Neural cell (in vitro differentiated cells): ENCODE data around the gene NOTUM. TPM values are rescaled to one million over a fixed set of nuclear protein-coding genes. Genes with fewer than 3 reads are reported as not detected.

Experiments
- H2AFZ ChIP-seq: fragments of 200-600, 300-800 bp; sonication (generic), shearing (Covaris generic); 2 replicates; pipeline ENCODE4 v1.6.0; 2014; ENCODE audit warnings: low read depth, mild to moderate bottlenecking, antibody characterized with exemption, low read length, moderate library complexity
- H3F3A ChIP-seq: fragments of 200-600 bp; shearing (Covaris generic); 2 replicates; pipeline ENCODE4 v1.6.1; 2016; ENCODE audit warnings: mild to moderate bottlenecking, moderate library complexity, mixed read lengths, antibody characterized with exemption, low read length; ENCODE audit not compliant: insufficient read depth, poor library complexity, severe bottlenecking
- H3K27ac ChIP-seq: fragments of 200-600, 300-800 bp; sonication (generic), shearing (Covaris generic); 2 replicates; pipeline ENCODE4 v1.5.1; 2014; ENCODE audit warnings: mild to moderate bottlenecking, low read length, moderate library complexity
- H3K27me3 ChIP-seq: fragments of 300-800, 200-600 bp; sonication (generic), shearing (Covaris generic); 2 replicates; pipeline ENCODE4 v1.6.0; 2014; ENCODE audit warnings: mild to moderate bottlenecking, low read depth, low read length, moderate library complexity; ENCODE audit not compliant: insufficient read depth
- H3K36me3 ChIP-seq: fragments of 300-800, 200-600 bp; sonication (generic), shearing (Covaris generic); 2 replicates; pipeline ENCODE4 v1.5.1; 2014; ENCODE audit warnings: mild to moderate bottlenecking, antibody characterized with exemption, low read length, moderate library complexity; ENCODE audit not compliant: insufficient read depth
- H3K4me2 ChIP-seq: fragments of 300-800, 200-600 bp; sonication (generic), shearing (Covaris generic); 2 replicates; pipeline ENCODE4 v1.6.0; 2014; ENCODE audit warnings: mild to moderate bottlenecking, low read length
- H3K4me3 ChIP-seq: fragments of 300-800, 200-600 bp; sonication (generic), shearing (Covaris generic); 2 replicates; pipeline ENCODE4 v1.5.1; 2014; ENCODE audit warnings: mild to moderate bottlenecking, low read length, moderate library complexity
- H3K79me2 ChIP-seq: fragments of 200-600 bp; shearing (Covaris generic); replicated peaks from 2 replicates; pipeline ENCODE4 v1.6.0; 2014; ENCODE audit warnings: mild to moderate bottlenecking, low read length, moderate library complexity; ENCODE audit not compliant: insufficient read depth
- H3K9ac ChIP-seq: fragments of 300-800, 200-600 bp; sonication (generic), shearing (Covaris generic); 2 replicates; pipeline ENCODE4 v1.6.1; 2016; ENCODE audit warnings: mild to moderate bottlenecking, low read length, mixed read lengths
- H3K9me2 ChIP-seq: fragments of 200-600 bp; shearing (Covaris generic); 2 replicates; pipeline ENCODE4 v1.6.1; 2016; ENCODE audit warnings: mild to moderate bottlenecking, low read length, mixed read lengths; ENCODE audit not compliant: insufficient read depth
- H3K9me3 ChIP-seq: fragments of 200-600, 300-800 bp; sonication (generic), shearing (Covaris generic); 2 replicates; pipeline ENCODE4 v1.6.1; 2016; ENCODE audit warnings: mild to moderate bottlenecking, mixed run types, low read length, moderate library complexity, mixed read lengths
- H4K20me1 ChIP-seq: fragments of 200-600 bp; shearing (Covaris generic); 2 replicates; pipeline ENCODE4 v1.6.1; 2016; ENCODE audit warnings: mild to moderate bottlenecking, mixed run types; ENCODE audit not compliant: insufficient read depth
- EP300 ChIP-seq: fragments of 450-650 bp; conservative IDR thresholded peaks from 2 replicates; pipeline ENCODE4 v1.6.1; 2014; ENCODE audit warnings: antibody characterized with exemption, mild to moderate bottlenecking, moderate library complexity; ENCODE audit not compliant: poor library complexity, severe bottlenecking
- EZH2 ChIP-seq: fragments of 200-600, 300-800 bp; shearing (Covaris generic), sonication (generic); IDR thresholded peaks from 2 replicates; pipeline ENCODE4 v1.6.1; 2014; ENCODE audit warnings: antibody characterized with exemption, low read length, borderline replicate concordance, mild to moderate bottlenecking; ENCODE audit not compliant: insufficient read depth, poor library complexity, severe bottlenecking
- MXI1 ChIP-seq: fragments of 450-650 bp; conservative IDR thresholded peaks from 2 replicates; pipeline ENCODE4 v1.6.1; 2014; ENCODE audit warnings: antibody characterized with exemption, mild to moderate bottlenecking; ENCODE audit not compliant: poor library complexity, severe bottlenecking
- POLR2AphosphoS5 ChIP-seq: IDR thresholded peaks from 2 replicates; pipeline ENCODE4 v1.6.1; 2012
- RAD21 ChIP-seq: fragments of 450-650 bp; conservative IDR thresholded peaks from 2 replicates; pipeline ENCODE4 v1.6.1; 2014; ENCODE audit warnings: antibody characterized with exemption, mild to moderate bottlenecking, moderate library complexity
- SMC3 ChIP-seq: fragments of 450-650 bp; conservative IDR thresholded peaks from 2 replicates; pipeline ENCODE4 v1.6.1; 2014; ENCODE audit warnings: antibody characterized with exemption, mild to moderate bottlenecking, moderate library complexity; ENCODE audit not compliant: poor library complexity
- TAF1 ChIP-seq: IDR thresholded peaks from 2 replicates; pipeline ENCODE4 v1.6.1; 2012; ENCODE audit warnings: low read depth
- polyA plus RNA-seq: library from polyadenylated mRNA; depleted of rRNA; stranded (reverse); fragments of >200 nt; gene quantifications from 2 replicates; pipeline ENCODE4 v1.2.3, GENCODE V29; 2014
- TF ChIP-seq, protein P1 (sequence below): fragments of 450-650 bp; IDR thresholded peaks from 2 replicates; pipeline ENCODE4 v1.5.1; 2014; ENCODE audit warnings: antibody characterized with exemption, mild to moderate bottlenecking, moderate library complexity; ENCODE audit not compliant: poor library complexity, severe bottlenecking
- TF ChIP-seq, protein P2 (sequence below): IDR thresholded peaks from 2 replicates; pipeline ENCODE4 v1.6.1; 2012; ENCODE audit warnings: borderline replicate concordance

The NOTUM gene
- polyA plus RNA-seq, 1 donor from 2014 or later, result not detected

DNA sequence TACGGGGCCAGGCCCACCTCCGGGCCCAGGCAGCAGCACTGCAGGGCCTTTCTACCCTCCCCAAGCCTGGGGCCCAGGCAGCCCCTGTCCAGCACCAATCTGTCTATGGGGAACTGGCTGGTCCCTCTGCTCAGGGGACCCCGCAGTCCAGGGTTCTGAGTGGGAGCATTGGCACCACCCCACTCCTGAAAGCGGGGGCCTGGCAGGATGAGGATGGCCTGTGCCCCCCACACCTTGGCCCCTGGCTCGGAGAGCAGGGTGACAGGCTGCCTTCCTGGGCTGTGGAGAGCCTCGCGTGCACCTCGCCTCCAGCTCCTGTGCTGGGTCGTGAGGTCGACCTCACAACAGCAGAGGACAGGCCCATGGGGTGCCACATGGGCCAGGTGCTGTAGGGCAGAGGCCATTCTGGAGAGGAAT is 57.6 kb downstream of the NOTUM start:
- Histone ChIP-seq H3K9ac (no peak overlapping the region), H3K27me3 (peaks cover 19% of the 10 kb centered on the region), H3K4me3 (no peak overlapping the region), H3K79me2 (no peaks in the 10 kb centered on the region), H4K20me1 (no peaks in the 10 kb centered on the region), H3K36me3 (no peaks in the 10 kb centered on the region), H3F3A (no peaks in the 10 kb centered on the region), H3K9me2 (no peaks in the 10 kb centered on the region), H3K27ac (no peak overlapping the region), H3K9me3 (no peaks in the 10 kb centered on the region), H2AFZ (no peak overlapping the region), H3K4me2 (no peak overlapping the region)
- TF ChIP-seq EZH2 (no peak), MXI1 (no peak), RAD21 (no peak), EP300 (no peak), POLR2AphosphoS5 (no peak), SMC3 (no peak), TAF1 (no peak)
- TF ChIP-seq, protein P1, sequence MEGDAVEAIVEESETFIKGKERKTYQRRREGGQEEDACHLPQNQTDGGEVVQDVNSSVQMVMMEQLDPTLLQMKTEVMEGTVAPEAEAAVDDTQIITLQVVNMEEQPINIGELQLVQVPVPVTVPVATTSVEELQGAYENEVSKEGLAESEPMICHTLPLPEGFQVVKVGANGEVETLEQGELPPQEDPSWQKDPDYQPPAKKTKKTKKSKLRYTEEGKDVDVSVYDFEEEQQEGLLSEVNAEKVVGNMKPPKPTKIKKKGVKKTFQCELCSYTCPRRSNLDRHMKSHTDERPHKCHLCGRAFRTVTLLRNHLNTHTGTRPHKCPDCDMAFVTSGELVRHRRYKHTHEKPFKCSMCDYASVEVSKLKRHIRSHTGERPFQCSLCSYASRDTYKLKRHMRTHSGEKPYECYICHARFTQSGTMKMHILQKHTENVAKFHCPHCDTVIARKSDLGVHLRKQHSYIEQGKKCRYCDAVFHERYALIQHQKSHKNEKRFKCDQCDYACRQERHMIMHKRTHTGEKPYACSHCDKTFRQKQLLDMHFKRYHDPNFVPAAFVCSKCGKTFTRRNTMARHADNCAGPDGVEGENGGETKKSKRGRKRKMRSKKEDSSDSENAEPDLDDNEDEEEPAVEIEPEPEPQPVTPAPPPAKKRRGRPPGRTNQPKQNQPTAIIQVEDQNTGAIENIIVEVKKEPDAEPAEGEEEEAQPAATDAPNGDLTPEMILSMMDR, result no peak
- TF ChIP-seq, protein P2, sequence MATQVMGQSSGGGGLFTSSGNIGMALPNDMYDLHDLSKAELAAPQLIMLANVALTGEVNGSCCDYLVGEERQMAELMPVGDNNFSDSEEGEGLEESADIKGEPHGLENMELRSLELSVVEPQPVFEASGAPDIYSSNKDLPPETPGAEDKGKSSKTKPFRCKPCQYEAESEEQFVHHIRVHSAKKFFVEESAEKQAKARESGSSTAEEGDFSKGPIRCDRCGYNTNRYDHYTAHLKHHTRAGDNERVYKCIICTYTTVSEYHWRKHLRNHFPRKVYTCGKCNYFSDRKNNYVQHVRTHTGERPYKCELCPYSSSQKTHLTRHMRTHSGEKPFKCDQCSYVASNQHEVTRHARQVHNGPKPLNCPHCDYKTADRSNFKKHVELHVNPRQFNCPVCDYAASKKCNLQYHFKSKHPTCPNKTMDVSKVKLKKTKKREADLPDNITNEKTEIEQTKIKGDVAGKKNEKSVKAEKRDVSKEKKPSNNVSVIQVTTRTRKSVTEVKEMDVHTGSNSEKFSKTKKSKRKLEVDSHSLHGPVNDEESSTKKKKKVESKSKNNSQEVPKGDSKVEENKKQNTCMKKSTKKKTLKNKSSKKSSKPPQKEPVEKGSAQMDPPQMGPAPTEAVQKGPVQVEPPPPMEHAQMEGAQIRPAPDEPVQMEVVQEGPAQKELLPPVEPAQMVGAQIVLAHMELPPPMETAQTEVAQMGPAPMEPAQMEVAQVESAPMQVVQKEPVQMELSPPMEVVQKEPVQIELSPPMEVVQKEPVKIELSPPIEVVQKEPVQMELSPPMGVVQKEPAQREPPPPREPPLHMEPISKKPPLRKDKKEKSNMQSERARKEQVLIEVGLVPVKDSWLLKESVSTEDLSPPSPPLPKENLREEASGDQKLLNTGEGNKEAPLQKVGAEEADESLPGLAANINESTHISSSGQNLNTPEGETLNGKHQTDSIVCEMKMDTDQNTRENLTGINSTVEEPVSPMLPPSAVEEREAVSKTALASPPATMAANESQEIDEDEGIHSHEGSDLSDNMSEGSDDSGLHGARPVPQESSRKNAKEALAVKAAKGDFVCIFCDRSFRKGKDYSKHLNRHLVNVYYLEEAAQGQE, result no peak

DNA sequence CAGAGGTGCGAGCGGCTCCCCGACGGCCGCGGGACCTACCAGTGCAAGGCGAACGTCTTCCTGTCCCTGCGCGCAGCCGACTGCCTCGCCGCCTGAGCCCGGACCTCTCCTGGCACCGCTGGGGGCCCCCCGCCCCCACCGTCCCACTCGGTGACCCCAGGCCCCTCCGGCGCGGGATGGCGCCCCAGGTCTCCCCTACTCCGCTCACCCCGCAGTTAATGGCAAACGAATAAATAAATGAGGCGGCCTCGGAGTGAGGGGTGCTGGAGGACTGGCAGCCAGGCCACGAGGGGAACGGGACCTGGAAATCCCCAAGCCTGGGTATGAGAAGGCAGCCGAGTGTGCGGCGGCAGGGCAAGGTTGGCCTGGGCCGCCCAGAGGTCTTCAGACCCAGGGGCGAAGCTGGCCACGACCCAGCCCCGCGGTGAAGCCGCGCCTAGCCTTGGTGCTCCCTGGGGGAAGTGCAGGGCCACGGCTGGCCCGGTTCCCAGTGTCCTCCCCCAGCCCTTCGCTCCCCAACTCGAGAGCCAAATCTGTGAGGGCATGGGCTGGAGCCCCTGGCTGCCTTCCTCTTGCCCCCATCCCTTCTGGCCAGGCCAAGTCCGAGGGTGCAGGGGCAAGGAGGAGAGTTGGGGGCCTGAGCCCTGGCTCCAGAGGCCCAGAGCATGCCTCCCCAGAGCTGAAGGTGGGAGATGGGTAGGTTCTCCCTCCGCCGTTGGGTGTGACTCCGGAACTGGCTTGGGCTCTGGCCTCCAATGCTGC is 58.2 kb downstream of the NOTUM start:
- H3K9me3 ChIP-seq, result no peaks in the 10 kb centered on the region
- no peak for TF ChIP-seq TAF1
- no peak for TF ChIP-seq POLR2AphosphoS5
- TF ChIP-seq RAD21, result no peak
- TF ChIP-seq SMC3, result no peak
- no peak for TF ChIP-seq EP300
- TF ChIP-seq, protein P1, result no peak
- TF ChIP-seq, protein P2, result no peak
- TF ChIP-seq MXI1, result no peak
- no peak for TF ChIP-seq EZH2
- no peak overlapping the region for H3K4me3 ChIP-seq
- no peaks in the 10 kb centered on the region for H3K36me3 ChIP-seq
- H3F3A ChIP-seq, result no peaks in the 10 kb centered on the region
- H3K79me2 ChIP-seq, result no peaks in the 10 kb centered on the region
- no peak overlapping the region for H3K27ac ChIP-seq
- no peaks in the 10 kb centered on the region for H3K9me2 ChIP-seq
- no peak overlapping the region for H3K9ac ChIP-seq
- H2AFZ ChIP-seq, result no peak overlapping the region
- peaks cover 19% of the 10 kb centered on the region for H3K27me3 ChIP-seq
- no peaks in the 10 kb centered on the region for H4K20me1 ChIP-seq
- H3K4me2 ChIP-seq, result no peak overlapping the region
